ENCODE measurements around the gene ITGB3. TPM values are rescaled to one million over a fixed set of nuclear protein-coding genes. Genes with fewer than 3 reads are reported as not detected.

ITGB3 gene
- total and polyA plus RNA-seq, 9 of the 15 experiments (the other 6 are each of a cell fraction or from before 2014, with no cell fraction given) = 0.08 to 2.6 (median 0.62) TPM; not detected in 1

DNA sequence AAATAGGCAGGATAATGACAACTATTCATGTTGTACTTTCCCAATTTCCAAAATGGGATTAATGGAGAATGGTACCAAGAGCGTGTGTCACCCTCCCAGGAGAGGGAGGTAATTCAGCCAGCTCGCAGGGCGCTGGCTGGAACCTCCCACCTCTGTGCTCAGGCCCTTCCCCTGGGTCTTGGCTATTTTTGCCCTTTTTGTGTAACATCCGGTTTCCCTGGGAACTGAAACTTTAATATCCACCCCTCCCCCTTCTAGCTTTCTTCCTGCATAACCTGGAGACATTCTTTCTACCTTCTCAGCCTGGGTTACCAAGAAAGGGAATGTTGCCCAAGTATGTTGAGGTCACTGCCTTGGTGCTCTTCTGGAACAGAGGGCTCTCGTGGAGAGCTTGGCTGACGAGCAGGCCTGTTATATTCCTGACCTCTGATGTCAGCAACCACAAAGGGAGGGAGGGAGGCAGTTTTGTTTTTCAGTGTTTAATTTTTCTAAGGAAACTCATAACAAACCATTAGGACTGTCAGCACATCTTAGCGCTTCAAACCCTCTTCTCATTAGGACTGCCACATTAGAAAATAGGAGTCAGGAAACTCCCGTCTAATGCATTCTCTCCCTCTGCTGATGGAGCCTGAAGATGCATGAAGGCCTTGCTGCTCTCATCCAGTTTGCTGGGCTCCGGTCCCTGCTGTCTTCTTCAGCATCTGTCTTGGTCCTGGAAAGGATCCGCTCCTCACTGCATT lies 25.6 kb downstream of the ITGB3 start (continued):
- TF ChIP-seq, protein P1, sequence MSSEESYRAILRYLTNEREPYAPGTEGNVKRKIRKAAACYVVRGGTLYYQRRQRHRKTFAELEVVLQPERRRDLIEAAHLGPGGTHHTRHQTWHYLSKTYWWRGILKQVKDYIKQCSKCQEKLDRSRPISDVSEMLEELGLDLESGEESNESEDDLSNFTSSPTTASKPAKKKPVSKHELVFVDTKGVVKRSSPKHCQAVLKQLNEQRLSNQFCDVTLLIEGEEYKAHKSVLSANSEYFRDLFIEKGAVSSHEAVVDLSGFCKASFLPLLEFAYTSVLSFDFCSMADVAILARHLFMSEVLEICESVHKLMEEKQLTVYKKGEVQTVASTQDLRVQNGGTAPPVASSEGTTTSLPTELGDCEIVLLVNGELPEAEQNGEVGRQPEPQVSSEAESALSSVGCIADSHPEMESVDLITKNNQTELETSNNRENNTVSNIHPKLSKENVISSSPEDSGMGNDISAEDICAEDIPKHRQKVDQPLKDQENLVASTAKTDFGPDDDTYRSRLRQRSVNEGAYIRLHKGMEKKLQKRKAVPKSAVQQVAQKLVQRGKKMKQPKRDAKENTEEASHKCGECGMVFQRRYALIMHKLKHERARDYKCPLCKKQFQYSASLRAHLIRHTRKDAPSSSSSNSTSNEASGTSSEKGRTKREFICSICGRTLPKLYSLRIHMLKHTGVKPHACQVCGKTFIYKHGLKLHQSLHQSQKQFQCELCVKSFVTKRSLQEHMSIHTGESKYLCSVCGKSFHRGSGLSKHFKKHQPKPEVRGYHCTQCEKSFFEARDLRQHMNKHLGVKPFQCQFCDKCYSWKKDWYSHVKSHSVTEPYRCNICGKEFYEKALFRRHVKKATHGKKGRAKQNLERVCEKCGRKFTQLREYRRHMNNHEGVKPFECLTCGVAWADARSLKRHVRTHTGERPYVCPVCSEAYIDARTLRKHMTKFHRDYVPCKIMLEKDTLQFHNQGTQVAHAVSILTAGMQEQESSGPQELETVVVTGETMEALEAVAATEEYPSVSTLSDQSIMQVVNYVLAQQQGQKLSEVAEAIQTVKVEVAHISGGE (CRISPR knock-in tag; IDR thresholded peaks at IDR 0.05) = peak in 1 of 3 experiments; percentile 39; a peak in 1 of 6 replicates
- no peak for TF ChIP-seq ZNF785 (CRISPR knock-in tag; IDR thresholded peaks at IDR 0.05)
- no peak for TF ChIP-seq MED1 (CRISPR knock-in tag; IDR thresholded peaks at IDR 0.05; ENCODE audit: borderline replicate concordance)
- no peak for TF ChIP-seq ARHGAP35 (IDR thresholded peaks at IDR 0.05; ENCODE audit: partially characterized antibody)
- no peak for TF ChIP-seq POU5F1 (IDR thresholded peaks at IDR 0.05; ENCODE audit: borderline replicate concordance, low read depth, low read length, partially characterized antibody)
- TF ChIP-seq, protein P2, sequence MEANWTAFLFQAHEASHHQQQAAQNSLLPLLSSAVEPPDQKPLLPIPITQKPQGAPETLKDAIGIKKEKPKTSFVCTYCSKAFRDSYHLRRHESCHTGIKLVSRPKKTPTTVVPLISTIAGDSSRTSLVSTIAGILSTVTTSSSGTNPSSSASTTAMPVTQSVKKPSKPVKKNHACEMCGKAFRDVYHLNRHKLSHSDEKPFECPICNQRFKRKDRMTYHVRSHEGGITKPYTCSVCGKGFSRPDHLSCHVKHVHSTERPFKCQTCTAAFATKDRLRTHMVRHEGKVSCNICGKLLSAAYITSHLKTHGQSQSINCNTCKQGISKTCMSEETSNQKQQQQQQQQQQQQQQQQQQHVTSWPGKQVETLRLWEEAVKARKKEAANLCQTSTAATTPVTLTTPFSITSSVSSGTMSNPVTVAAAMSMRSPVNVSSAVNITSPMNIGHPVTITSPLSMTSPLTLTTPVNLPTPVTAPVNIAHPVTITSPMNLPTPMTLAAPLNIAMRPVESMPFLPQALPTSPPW (CRISPR knock-in tag; IDR thresholded peaks at IDR 0.05) = peak; percentile 60
- TF ChIP-seq FIP1L1 (IDR thresholded peaks at IDR 0.05; ENCODE audit: low read depth, low read length, poor library complexity, severe bottlenecking) = no peak
- no peak for TF ChIP-seq ZNF695 (CRISPR knock-in tag; IDR thresholded peaks at IDR 0.05)
- no peak for TF ChIP-seq WHSC1 (IDR thresholded peaks at IDR 0.05; ENCODE audit: low read length)
- no peak for TF ChIP-seq STAT5A (IDR thresholded peaks at IDR 0.05; ENCODE audit: borderline replicate concordance, low read length)
- 0 out of 2 replicates have a peak, but pooled peaks have one; percentile 26 for TF ChIP-seq ATF7 (IDR thresholded peaks at IDR 0.05)
- TF ChIP-seq NR0B1 (IDR thresholded peaks at IDR 0.05; ENCODE audit: partially characterized antibody) = no peak
- no peak for TF ChIP-seq THRAP3 (IDR thresholded peaks at IDR 0.05; ENCODE audit: borderline replicate concordance)
- peak; percentile 51 for TF ChIP-seq BRD9 (IDR thresholded peaks at IDR 0.05; ENCODE audit: low read depth, partially characterized antibody)
- no peak for TF ChIP-seq RERE (CRISPR knock-in tag; IDR thresholded peaks at IDR 0.05; ENCODE audit: borderline replicate concordance)
